Smooth muscle cell (in vitro differentiated cells): Measurements from ENCODE around the gene PDIA5. TPM values are rescaled to one million over a fixed set of nuclear protein-coding genes. Genes with fewer than 3 reads are reported as not detected.

Experiments
- DNase-seq: peaks from one replicate; lab custom pipeline; 2025; ENCODE audit not compliant: unreplicated experiment; lab: John Stamatoyannopoulos, UW
- H2AFZ ChIP-seq: fragments of 200-600 bp; sonication (generic); 2 replicates; pipeline ENCODE4 v1.6.0; 2016; ENCODE audit warnings: antibody characterized with exemption, low read depth, mild to moderate bottlenecking
- H3F3A ChIP-seq: fragments of 200-600 bp; sonication (generic); 2 replicates; pipeline ENCODE4 v1.6.0; 2017; ENCODE audit warnings: antibody characterized with exemption, low read depth
- H3K27ac ChIP-seq: fragments of 200-600 bp; sonication (generic); 2 replicates; pipeline ENCODE4 v1.5.1; 2016; ENCODE audit warnings: low read depth, mild to moderate bottlenecking
- H3K27me3 ChIP-seq: fragments of 200-600 bp; sonication (generic); 2 replicates; pipeline ENCODE4 v1.6.1; 2016; ENCODE audit warnings: low read depth, mild to moderate bottlenecking
- H3K36me3 ChIP-seq: fragments of 200-600 bp; sonication (generic); 2 replicates; pipeline ENCODE4 v1.5.1; 2016; ENCODE audit warnings: low read depth
- H3K4me1 ChIP-seq: fragments of 200-600 bp; sonication (generic); 2 replicates; pipeline ENCODE4 v1.5.1; 2016; ENCODE audit warnings: low read depth
- H3K4me2 ChIP-seq: fragments of 200-600 bp; sonication (generic); 2 replicates; pipeline ENCODE4 v1.6.0; 2016; ENCODE audit warnings: mild to moderate bottlenecking
- H3K4me3 ChIP-seq: fragments of 200-600 bp; sonication (generic); 2 replicates; pipeline ENCODE4 v1.5.1; 2016; ENCODE audit warnings: mild to moderate bottlenecking
- H3K79me2 ChIP-seq: fragments of 200-600 bp; sonication (generic); 2 replicates; pipeline ENCODE4 v1.6.0; 2016; ENCODE audit warnings: low read depth, mild to moderate bottlenecking
- H3K9ac ChIP-seq: fragments of 200-600 bp; sonication (generic); 2 replicates; pipeline ENCODE4 v1.6.0; 2016; ENCODE audit warnings: low read depth
- H3K9me3 ChIP-seq: fragments of 200-600 bp; sonication (generic); replicated peaks from 2 replicates; pipeline ENCODE4 v1.5.1; 2016; ENCODE audit warnings: low read depth
- H4K20me1 ChIP-seq: fragments of 200-600 bp; sonication (generic); 2 replicates; pipeline ENCODE4 v1.6.0; 2016; ENCODE audit warnings: low read depth
- CTCF ChIP-seq: fragments of 200-600 bp; sonication (generic); IDR thresholded peaks from 2 replicates; pipeline ENCODE4 v1.5.1; 2017; ENCODE audit warnings: borderline replicate concordance, mild to moderate bottlenecking, antibody characterized with exemption; ENCODE audit not compliant: insufficient read depth, poor library complexity, severe bottlenecking
- WGBS: methylation state at CpG from one replicate; pipeline ENCODE4 v1.1.7; 2016; ENCODE audit warnings: low lambda C conversion rate; 5-methylcytosine and 5-hydroxymethylcytosine counted together
- polyA plus RNA-seq: library from polyadenylated mRNA; unstranded; fragments of >200 nt; fragmentation: Nextera tagmentation; extraction: Ambion mirVana; gene quantifications from 2 replicates; pipeline ENCODE4 v1.2.1, GENCODE V29; 2016
- total RNA-seq: library from RNA; depleted of rRNA; stranded (reverse); fragments of >200 nt; gene quantifications from 2 replicates; pipeline ENCODE4 v1.2.3, GENCODE V29; 2014

Gene PDIA5
- total and polyA plus RNA-seq, 2 experiments from 2014 or later, result 65.4 to 102 TPM

- no peak for TF ChIP-seq CTCF
- Histone ChIP-seq H3K4me2 (no peak overlapping the region), H3K36me3 (no peaks in the 10 kb centered on the region), H3F3A (no peaks in the 10 kb centered on the region), H3K9me3 (no peaks in the 10 kb centered on the region), H3K79me2 (no peaks in the 10 kb centered on the region), H3K4me1 (peaks cover 20% of the 10 kb centered on the region), H3K9ac (no peak overlapping the region), H3K4me3 (no peak overlapping the region), H3K27ac (no peak overlapping the region), H3K27me3 (peaks cover 39% of the 10 kb centered on the region), H4K20me1 (no peaks in the 10 kb centered on the region), H2AFZ (no peak overlapping the region)
- DNase-seq, result no peak
- 93% methylated on average over 3 of the region's 3 CpGs for WGBS
Observed at GRCh38 chr3:123032057-123032456, 34.8 kb upstream of the PDIA5 start.

- Histone ChIP-seq H3K27ac (no peak overlapping the region), H3K79me2 (no peaks in the 10 kb centered on the region), H3K27me3 (peaks cover 21% of the 10 kb centered on the region), H3K4me2 (no peak overlapping the region), H3K4me3 (no peak overlapping the region), H3K9ac (no peak overlapping the region), H3F3A (no peaks in the 10 kb centered on the region), H3K9me3 (no peaks in the 10 kb centered on the region), H3K4me1 (peaks cover 8% of the 10 kb centered on the region), H4K20me1 (no peaks in the 10 kb centered on the region), H2AFZ (no peak overlapping the region), H3K36me3 (no peaks in the 10 kb centered on the region)
- 83% methylated on average over 5 of the region's 5 CpGs for WGBS
- TF ChIP-seq CTCF, result no peak
- DNase-seq, result no peak
Observed at GRCh38 chr3:123034120-123034519, 32.7 kb upstream of the PDIA5 start.

- Histone ChIP-seq H3K9me3 (no peaks in the 10 kb centered on the region), H3K4me1 (peaks cover 5% of the 10 kb centered on the region), H3K9ac (no peak overlapping the region), H3K36me3 (no peaks in the 10 kb centered on the region), H4K20me1 (no peaks in the 10 kb centered on the region), H3F3A (no peaks in the 10 kb centered on the region), H3K4me2 (no peak overlapping the region), H3K27ac (no peak overlapping the region), H3K4me3 (no peak overlapping the region), H3K79me2 (no peaks in the 10 kb centered on the region), H2AFZ (no peak overlapping the region), H3K27me3 (peaks cover 16% of the 10 kb centered on the region)
- 61% methylated on average over 3 of the region's 3 CpGs for WGBS
- no peak for TF ChIP-seq CTCF
- DNase-seq, result no peak
Observed at GRCh38 chr3:123034996-123035395, 31.8 kb upstream of the PDIA5 start.

- Histone ChIP-seq H3F3A (no peaks in the 10 kb centered on the region), H3K4me1 (no peaks in the 10 kb centered on the region), H3K27ac (no peak overlapping the region), H3K4me2 (no peak overlapping the region), H3K79me2 (no peaks in the 10 kb centered on the region), H3K4me3 (no peak overlapping the region), H3K36me3 (no peaks in the 10 kb centered on the region), H3K27me3 (peaks cover 1% of the 10 kb centered on the region), H3K9ac (no peak overlapping the region), H2AFZ (no peak overlapping the region), H4K20me1 (no peaks in the 10 kb centered on the region), H3K9me3 (no peaks in the 10 kb centered on the region)
- DNase-seq, result no peak
- TF ChIP-seq CTCF, result no peak
- 63% methylated on average over 8 of the region's 8 CpGs for WGBS
Observed at GRCh38 chr3:123036352-123037014, 30.3 kb upstream of the PDIA5 start.
